Measurements from ENCODE around the gene STAT4.
"Not testable (repeated sequence)": the region's sequence is repeated elsewhere in the genome, so short reads cannot be mapped to it uniquely, and the experiment has no call there.

STAT4 gene

GRCh38 chr2:190995315-190995714 is 155.5 kb downstream of the STAT4 start:
- DNase-seq (ENCODE audit: low read depth, low spot score): not testable (repeated sequence)

GRCh38 chr2:190994148-190994547 is 156.6 kb downstream of the STAT4 start:
- no peak for DNase-seq (ENCODE audit: low read depth, low spot score)

GRCh38 chr2:190993292-190993643 is 157.5 kb downstream of the STAT4 start:
- no peak for DNase-seq (ENCODE audit: low read depth, low spot score)

- no peak for DNase-seq (ENCODE audit: low read depth, low spot score)
Observed at GRCh38 chr2:190990132-190990531, 160.7 kb downstream of the STAT4 start.

- no peak for DNase-seq (ENCODE audit: low read depth, low spot score)
Observed at GRCh38 chr2:190988910-190989309, 161.9 kb downstream of the STAT4 start.

- DNase-seq (ENCODE audit: low read depth, low spot score): no peak
Observed at GRCh38 chr2:190987938-190988337, 162.9 kb downstream of the STAT4 start.

- DNase-seq (ENCODE audit: low read depth, low spot score): no peak
Observed at GRCh38 chr2:190987116-190987515, 163.7 kb downstream of the STAT4 start.

GRCh38 chr2:190986221-190986953 is 164.4 kb downstream of the STAT4 start:
- no peak for DNase-seq (ENCODE audit: low read depth, low spot score)

- DNase-seq (ENCODE audit: low read depth, low spot score): no peak
Observed at GRCh38 chr2:190984595-190984994, 166.2 kb downstream of the STAT4 start.

- no peak for DNase-seq (ENCODE audit: low read depth, low spot score)
Observed at GRCh38 chr2:190982262-190983034, 168.3 kb downstream of the STAT4 start.

- no peak for DNase-seq (ENCODE audit: low read depth, low spot score)
Observed at GRCh38 chr2:190981733-190982132, 169.1 kb downstream of the STAT4 start.

- DNase-seq (ENCODE audit: low read depth, low spot score): no peak
Observed at GRCh38 chr2:190981333-190981732, 169.5 kb downstream of the STAT4 start.

- no peak for DNase-seq (ENCODE audit: low read depth, low spot score)
Observed at GRCh38 chr2:190980630-190981209, 170.1 kb downstream of the STAT4 start.

GRCh38 chr2:190979906-190980629 is 170.7 kb downstream of the STAT4 start:
- peak; percentile 92 for DNase-seq (ENCODE audit: low read depth, low spot score)
